NOMO-1 (cell line): ENCODE results near the gene TC2N.
A peak's percentile ranks its signal among the peaks of the same experiment; 100 is the strongest.
"Not testable (repeated sequence)": the region's sequence is repeated elsewhere in the genome, so short reads cannot be mapped to it uniquely, and the experiment has no call there.

Experiments
- DNase-seq, 2 experiments: peaks; one replicate each; lab custom pipeline; 2025; ENCODE audit not compliant: unreplicated experiment in 2 of 2; lab: John Stamatoyannopoulos, UW

TC2N gene

GRCh38 chr14:91870890-91871289 lies 3.6 kb upstream of the TC2N start:
- DNase-seq, result no peak

- no peak for DNase-seq
These were observed 2.7 kb upstream of the TC2N start for GRCh38 chr14:91870001-91870400.

GRCh38 chr14:91869556-91869955 lies 2.2 kb upstream of the TC2N start:
- DNase-seq, result no peak

GRCh38 chr14:91866511-91867295 lies 633 bp downstream of the TC2N start:
- DNase-seq, result peak in 1 of 2 experiments; percentile 17

GRCh38 chr14:91866061-91866460 lies 1.3 kb downstream of the TC2N start:
- DNase-seq, result no peak

- peak in 1 of 2 experiments; percentile 16 for DNase-seq
These were observed 4.9 kb downstream of the TC2N start for GRCh38 chr14:91862417-91862816.

GRCh38 chr14:91861091-91861490 lies 6.2 kb downstream of the TC2N start:
- DNase-seq, result no peak

GRCh38 chr14:91860238-91860637 lies 7.1 kb downstream of the TC2N start:
- DNase-seq, result no peak

GRCh38 chr14:91858536-91859275 lies 8.6 kb downstream of the TC2N start:
- peak; percentile 27 to 45 for DNase-seq

GRCh38 chr14:91857614-91858013 lies 9.7 kb downstream of the TC2N start:
- DNase-seq, result no peak

GRCh38 chr14:91854327-91854934 lies 12.9 kb downstream of the TC2N start:
- DNase-seq, result no peak

- no peak for DNase-seq
These were observed 15.8 kb downstream of the TC2N start for GRCh38 chr14:91851563-91851962.

GRCh38 chr14:91848504-91849001 lies 18.8 kb downstream of the TC2N start:
- DNase-seq, result no peak

GRCh38 chr14:91847693-91848092 lies 19.6 kb downstream of the TC2N start:
- peak in 1 of 2 experiments; percentile 31 for DNase-seq

GRCh38 chr14:91845652-91846051 lies 21.7 kb downstream of the TC2N start:
- no peak for DNase-seq

- not testable (repeated sequence) for DNase-seq
These were observed 22.3 kb downstream of the TC2N start for GRCh38 chr14:91845056-91845455.

GRCh38 chr14:91844029-91844428 lies 23.3 kb downstream of the TC2N start:
- DNase-seq, result no peak

- DNase-seq, result no peak
These were observed 23.9 kb downstream of the TC2N start for GRCh38 chr14:91843437-91843836.

- no peak for DNase-seq
These were observed 26.3 kb downstream of the TC2N start for GRCh38 chr14:91841065-91841464.

GRCh38 chr14:91839749-91840148 lies 27.6 kb downstream of the TC2N start:
- DNase-seq, result no peak

GRCh38 chr14:91837076-91837475 lies 30.3 kb downstream of the TC2N start:
- no peak for DNase-seq
